Glutamatergic neuron (in vitro differentiated cells): ENCODE measurements around the gene RERG. TPM values are rescaled to one million over a fixed set of nuclear protein-coding genes. Genes with fewer than 3 reads are reported as not detected.

Experiments
- DNase-seq: peaks from one replicate; pipeline ENCODE4 v3.0.0; 2022
- H3K27ac Mint-ChIP-seq: one replicate; pipeline ENCODE4 v1.8.0; 2020; ENCODE audit warnings: mild to moderate bottlenecking, mixed read lengths, inconsistent platforms; ENCODE audit not compliant: unreplicated experiment
- H3K27me3 Mint-ChIP-seq: one replicate; pipeline ENCODE4 v1.8.0; 2020; ENCODE audit warnings: mild to moderate bottlenecking, moderate library complexity, mixed read lengths, inconsistent platforms; ENCODE audit not compliant: unreplicated experiment
- H3K36me3 Mint-ChIP-seq: one replicate; pipeline ENCODE4 v1.8.0; 2020; ENCODE audit warnings: mild to moderate bottlenecking, mixed read lengths, inconsistent platforms; ENCODE audit not compliant: unreplicated experiment
- H3K4me1 Mint-ChIP-seq: one replicate; pipeline ENCODE4 v1.8.0; 2020; ENCODE audit warnings: mild to moderate bottlenecking, low read depth, mixed read lengths, inconsistent platforms; ENCODE audit not compliant: unreplicated experiment
- H3K4me3 Mint-ChIP-seq: one replicate; pipeline ENCODE4 v1.8.0; 2020; ENCODE audit warnings: mild to moderate bottlenecking, mixed read lengths, inconsistent platforms; ENCODE audit not compliant: unreplicated experiment
- H3K9me3 Mint-ChIP-seq: one replicate; pipeline ENCODE4 v1.8.0; 2020; ENCODE audit warnings: mild to moderate bottlenecking, moderate library complexity, mixed read lengths, inconsistent platforms; ENCODE audit not compliant: unreplicated experiment
- total RNA-seq: library from RNA; stranded (reverse); fragmentation: NEBNext Ultra II Directional; extraction: Animal tissue kit (Norgen Biotek cat#: 25700); gene quantifications from one replicate; pipeline ENCODE4 v1.2.1, GENCODE V29; 2021; ENCODE audit not compliant: unreplicated experiment
- TF ChIP-seq, protein P1 (sequence below): fragments of 200-600 bp; sonication (generic); IDR thresholded peaks from one replicate; pipeline ENCODE4 v1.5.0; 2021; ENCODE audit not compliant: partially characterized antibody, unreplicated experiment

The RERG gene
- total RNA-seq, 1 donor from 2014 or later, result not detected

DNA sequence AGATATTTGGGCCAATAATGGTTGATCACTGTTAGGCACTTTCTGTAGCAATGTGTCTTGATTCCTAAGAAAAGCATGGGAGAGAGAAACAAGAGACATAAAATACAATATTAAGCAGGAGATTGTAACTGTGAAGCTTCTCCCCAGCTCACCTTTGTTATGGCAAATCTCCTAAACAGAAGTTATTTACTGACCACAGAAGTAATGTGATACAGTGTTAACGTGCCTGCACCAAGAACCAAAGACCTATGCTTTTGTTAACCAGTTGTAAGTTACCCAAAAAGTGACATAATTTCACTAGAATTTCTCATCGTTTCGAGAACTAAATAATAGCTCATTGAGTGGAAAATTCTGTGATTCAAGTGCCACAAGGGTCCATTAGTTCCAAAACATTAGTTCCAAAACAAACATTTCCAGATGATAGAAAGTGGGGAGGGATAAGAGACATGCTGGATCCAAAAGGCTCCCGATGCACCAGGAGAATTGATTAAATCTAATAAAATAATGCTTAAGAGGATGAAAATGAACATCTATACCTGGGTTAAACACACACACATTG is 14.3 kb downstream of the RERG start:
- no peak for DNase-seq
- H3K27me3 Mint-ChIP-seq, result peaks cover 3% of the 10 kb centered on the region
- H3K4me3 Mint-ChIP-seq, result no peak overlapping the region
- TF ChIP-seq, protein P1, sequence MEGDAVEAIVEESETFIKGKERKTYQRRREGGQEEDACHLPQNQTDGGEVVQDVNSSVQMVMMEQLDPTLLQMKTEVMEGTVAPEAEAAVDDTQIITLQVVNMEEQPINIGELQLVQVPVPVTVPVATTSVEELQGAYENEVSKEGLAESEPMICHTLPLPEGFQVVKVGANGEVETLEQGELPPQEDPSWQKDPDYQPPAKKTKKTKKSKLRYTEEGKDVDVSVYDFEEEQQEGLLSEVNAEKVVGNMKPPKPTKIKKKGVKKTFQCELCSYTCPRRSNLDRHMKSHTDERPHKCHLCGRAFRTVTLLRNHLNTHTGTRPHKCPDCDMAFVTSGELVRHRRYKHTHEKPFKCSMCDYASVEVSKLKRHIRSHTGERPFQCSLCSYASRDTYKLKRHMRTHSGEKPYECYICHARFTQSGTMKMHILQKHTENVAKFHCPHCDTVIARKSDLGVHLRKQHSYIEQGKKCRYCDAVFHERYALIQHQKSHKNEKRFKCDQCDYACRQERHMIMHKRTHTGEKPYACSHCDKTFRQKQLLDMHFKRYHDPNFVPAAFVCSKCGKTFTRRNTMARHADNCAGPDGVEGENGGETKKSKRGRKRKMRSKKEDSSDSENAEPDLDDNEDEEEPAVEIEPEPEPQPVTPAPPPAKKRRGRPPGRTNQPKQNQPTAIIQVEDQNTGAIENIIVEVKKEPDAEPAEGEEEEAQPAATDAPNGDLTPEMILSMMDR, result no peak
- no peak overlapping the region for H3K27ac Mint-ChIP-seq
- peaks cover 5% of the 10 kb centered on the region for H3K36me3 Mint-ChIP-seq
- no peaks in the 10 kb centered on the region for H3K4me1 Mint-ChIP-seq
- peaks cover 2% of the 10 kb centered on the region for H3K9me3 Mint-ChIP-seq

DNA sequence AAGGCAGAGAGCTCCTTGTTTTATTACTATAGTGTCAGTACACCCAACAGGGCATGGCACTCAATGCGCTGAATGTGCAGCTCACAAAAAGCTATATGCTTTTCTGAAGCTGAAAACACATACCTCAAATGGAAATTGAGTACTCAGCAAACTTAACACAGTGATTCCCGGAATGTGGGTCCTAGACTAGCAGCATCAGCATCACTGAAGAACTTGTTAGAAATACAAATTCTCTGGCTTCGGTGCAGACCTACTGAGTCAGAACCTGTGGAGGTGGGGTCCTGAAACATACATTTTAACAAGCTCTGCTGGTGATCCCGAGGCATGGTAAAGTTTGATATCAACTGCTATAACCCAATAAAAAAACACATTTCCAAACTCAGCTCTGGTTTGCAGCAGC is 14.9 kb downstream of the RERG start:
- Mint-ChIP-seq H3K4me3 (no peak overlapping the region), H3K4me1 (no peaks in the 10 kb centered on the region), H3K27me3 (peaks cover 3% of the 10 kb centered on the region), H3K36me3 (peaks cover 5% of the 10 kb centered on the region), H3K27ac (no peak overlapping the region), H3K9me3 (peaks cover 2% of the 10 kb centered on the region)
- no peak for DNase-seq
- TF ChIP-seq, protein P1, result no peak

DNA sequence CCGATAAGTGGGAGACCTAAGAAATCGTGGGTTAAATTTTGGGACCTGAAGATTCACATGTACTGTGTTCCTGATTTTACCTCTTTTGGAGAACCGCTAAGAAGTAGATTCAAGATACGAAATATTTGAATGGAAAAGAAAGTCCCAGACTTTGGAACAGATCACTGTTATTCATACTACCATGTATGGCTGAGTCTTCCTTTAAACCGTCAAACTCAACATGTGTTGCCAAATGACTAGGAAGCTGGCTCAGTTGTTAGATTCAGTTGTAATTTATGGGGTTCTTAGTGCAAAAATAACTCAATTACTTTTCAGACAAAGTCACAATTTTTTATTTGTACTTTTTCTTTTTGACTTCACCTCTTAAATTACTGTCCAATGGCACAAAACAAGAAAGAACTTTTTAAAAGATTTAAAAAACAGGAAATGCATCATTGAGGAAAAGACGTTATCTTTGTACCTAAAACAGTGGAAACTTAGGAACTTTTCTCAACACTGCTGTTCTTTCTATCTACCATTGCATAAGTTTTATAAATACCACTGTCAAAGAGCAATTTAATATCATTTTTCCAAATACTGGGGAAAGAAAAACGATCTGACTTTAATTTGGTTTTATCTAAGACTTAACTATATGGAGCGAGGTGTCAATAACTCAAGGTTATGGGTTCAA is 15.7 kb downstream of the RERG start:
- no peak overlapping the region for H3K4me3 Mint-ChIP-seq
- H3K27ac Mint-ChIP-seq, result no peak overlapping the region
- TF ChIP-seq, protein P1, result no peak
- H3K36me3 Mint-ChIP-seq, result peaks cover 5% of the 10 kb centered on the region
- H3K4me1 Mint-ChIP-seq, result no peaks in the 10 kb centered on the region
- H3K27me3 Mint-ChIP-seq, result no peaks in the 10 kb centered on the region
- peaks cover 2% of the 10 kb centered on the region for H3K9me3 Mint-ChIP-seq
- no peak for DNase-seq

DNA sequence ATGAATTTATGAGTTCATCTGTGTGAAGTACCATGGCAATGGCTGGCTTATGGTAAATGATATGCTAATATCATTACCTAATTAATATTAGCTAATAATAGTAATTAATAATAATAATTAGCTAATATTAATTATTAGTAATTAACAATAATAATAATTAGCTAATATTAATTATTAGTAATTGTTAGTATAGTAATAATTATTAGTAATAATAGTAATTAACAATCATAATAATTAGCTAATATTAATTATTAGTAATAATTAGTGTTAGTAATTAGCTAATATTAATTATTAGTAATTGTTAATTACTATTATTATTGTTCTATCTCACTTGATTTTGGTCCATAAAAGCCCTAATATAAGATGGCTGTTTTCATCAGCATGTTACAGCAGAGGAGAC is 19.8 kb downstream of the RERG start:
- H3K36me3 Mint-ChIP-seq, result peaks cover 5% of the 10 kb centered on the region
- TF ChIP-seq, protein P1, result no peak
- H3K27ac Mint-ChIP-seq, result no peak overlapping the region
- DNase-seq, result no peak
- no peak overlapping the region for H3K4me3 Mint-ChIP-seq
- peaks cover 2% of the 10 kb centered on the region for H3K9me3 Mint-ChIP-seq
- H3K4me1 Mint-ChIP-seq, result no peaks in the 10 kb centered on the region
- no peaks in the 10 kb centered on the region for H3K27me3 Mint-ChIP-seq

DNA sequence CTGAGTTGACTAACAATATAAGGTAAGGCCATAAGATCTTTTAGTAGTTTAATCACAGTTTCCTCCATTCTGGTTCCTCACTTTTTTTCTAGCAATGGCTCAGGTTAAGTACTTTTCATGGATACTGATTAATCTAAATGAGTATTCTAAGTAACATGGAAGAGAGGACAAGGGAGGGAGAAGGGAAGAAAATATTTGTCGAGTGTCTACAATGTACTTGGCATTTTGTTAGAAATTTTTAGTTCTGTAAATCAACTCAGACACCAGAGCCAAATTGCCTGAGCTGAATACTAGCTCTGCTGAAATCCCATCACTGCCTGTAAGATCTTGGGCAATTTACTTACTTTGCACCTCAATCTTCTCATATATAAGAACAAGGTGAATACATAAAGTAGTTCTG is 20.2 kb downstream of the RERG start:
- TF ChIP-seq, protein P1, result no peak
- Mint-ChIP-seq H3K27ac (no peak overlapping the region), H3K4me3 (no peak overlapping the region), H3K27me3 (no peaks in the 10 kb centered on the region), H3K4me1 (no peaks in the 10 kb centered on the region), H3K9me3 (peaks cover 2% of the 10 kb centered on the region), H3K36me3 (peaks cover 5% of the 10 kb centered on the region)
- DNase-seq, result no peak
